ENCODE results near the gene EPHA7. TPM values are rescaled to one million over a fixed set of nuclear protein-coding genes. Genes with fewer than 3 reads are reported as not detected.

The EPHA7 gene
- total and polyA plus RNA-seq, 2 experiments from 2014 or later, result 6.9 to 19.2 TPM

DNA sequence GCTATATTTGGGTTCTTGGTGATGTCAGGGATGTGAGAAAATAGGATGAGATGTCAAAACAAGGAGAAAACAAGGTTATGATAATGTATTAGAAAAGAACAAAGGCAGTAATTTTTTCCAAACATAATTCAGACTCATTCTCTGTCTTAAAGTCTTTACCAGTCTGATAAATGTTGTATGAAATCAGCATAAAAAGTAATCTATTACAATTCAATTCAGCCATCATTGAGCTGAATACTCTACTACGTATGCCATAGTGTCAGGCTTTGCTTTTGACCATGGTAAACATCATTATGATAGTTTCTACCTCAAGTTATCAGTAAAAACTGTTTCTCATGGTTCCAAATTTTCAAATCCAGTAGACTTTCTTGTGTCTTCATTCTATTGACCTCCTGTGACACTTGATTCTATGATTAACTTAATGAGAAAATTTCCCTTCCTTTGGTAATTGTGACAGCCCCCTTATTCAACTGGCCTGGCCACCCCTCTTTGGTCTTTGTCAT, 75.0 kb downstream of the EPHA7 start:
- no peak for DNase-seq (ENCODE audit: low spot score)
- TF ChIP-seq EZH2phosphoT487 (IDR thresholded peaks at IDR 0.05; ENCODE audit: low read depth, severe bottlenecking, unreplicated experiment), result no peak
- no peak for TF ChIP-seq EZH2 (IDR thresholded peaks at IDR 0.05; ENCODE audit: borderline replicate concordance)
- TF ChIP-seq, protein P1, sequence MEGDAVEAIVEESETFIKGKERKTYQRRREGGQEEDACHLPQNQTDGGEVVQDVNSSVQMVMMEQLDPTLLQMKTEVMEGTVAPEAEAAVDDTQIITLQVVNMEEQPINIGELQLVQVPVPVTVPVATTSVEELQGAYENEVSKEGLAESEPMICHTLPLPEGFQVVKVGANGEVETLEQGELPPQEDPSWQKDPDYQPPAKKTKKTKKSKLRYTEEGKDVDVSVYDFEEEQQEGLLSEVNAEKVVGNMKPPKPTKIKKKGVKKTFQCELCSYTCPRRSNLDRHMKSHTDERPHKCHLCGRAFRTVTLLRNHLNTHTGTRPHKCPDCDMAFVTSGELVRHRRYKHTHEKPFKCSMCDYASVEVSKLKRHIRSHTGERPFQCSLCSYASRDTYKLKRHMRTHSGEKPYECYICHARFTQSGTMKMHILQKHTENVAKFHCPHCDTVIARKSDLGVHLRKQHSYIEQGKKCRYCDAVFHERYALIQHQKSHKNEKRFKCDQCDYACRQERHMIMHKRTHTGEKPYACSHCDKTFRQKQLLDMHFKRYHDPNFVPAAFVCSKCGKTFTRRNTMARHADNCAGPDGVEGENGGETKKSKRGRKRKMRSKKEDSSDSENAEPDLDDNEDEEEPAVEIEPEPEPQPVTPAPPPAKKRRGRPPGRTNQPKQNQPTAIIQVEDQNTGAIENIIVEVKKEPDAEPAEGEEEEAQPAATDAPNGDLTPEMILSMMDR (IDR thresholded peaks at IDR 0.05; ENCODE audit: poor library complexity), result no peak
- no peaks in the 10 kb centered on the region for H3K79me2 ChIP-seq
- H3K9me2 ChIP-seq (replicated peaks; ENCODE audit: insufficient read depth), result no peaks in the 10 kb centered on the region
- no peaks in the 10 kb centered on the region for H3K36me3 ChIP-seq (replicated peaks; ENCODE audit: insufficient read depth, low read depth)
- no peaks in the 10 kb centered on the region for H3K27me3 ChIP-seq
- no peaks in the 10 kb centered on the region for H3K9me3 ChIP-seq (ENCODE audit: low read depth)
- H2AFZ ChIP-seq, result no peak overlapping the region
- WGBS (ENCODE audit: low lambda C conversion rate, missing lambda C conversion rate), result 85% methylated on average over 1 of the region's 1 CpG
- no peak overlapping the region for H3K27ac ChIP-seq
- H3K4me3 ChIP-seq, result no peak overlapping the region
- H4K20me1 ChIP-seq (ENCODE audit: insufficient read depth, poor library complexity, severe bottlenecking), result no peaks in the 10 kb centered on the region
- no peaks in the 10 kb centered on the region for H3K4me1 ChIP-seq (ENCODE audit: insufficient read depth)
- H3K4me2 ChIP-seq, result no peak overlapping the region

DNA sequence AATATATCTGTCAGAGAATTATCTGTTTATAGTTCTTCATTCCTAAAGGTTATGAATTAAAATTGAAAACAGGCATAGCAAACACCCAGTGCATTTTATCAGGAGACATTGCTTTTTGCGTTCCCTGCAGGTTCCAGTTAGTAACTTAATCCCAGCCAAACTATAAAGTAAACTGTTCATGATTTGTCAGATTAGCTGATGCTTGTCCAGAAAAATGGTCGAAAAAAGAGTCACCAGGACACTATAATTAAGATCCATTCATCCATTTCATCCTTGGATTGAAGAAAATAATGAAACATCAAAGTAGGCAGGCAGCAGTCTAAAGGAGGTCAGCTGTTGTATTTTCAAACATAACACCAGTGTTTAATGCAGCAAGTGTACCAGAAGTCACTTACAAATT, 75.9 kb downstream of the EPHA7 start:
- no peak overlapping the region for H3K4me3 ChIP-seq
- H3K4me1 ChIP-seq (ENCODE audit: insufficient read depth), result no peaks in the 10 kb centered on the region
- H3K27ac ChIP-seq, result no peak overlapping the region
- H3K79me2 ChIP-seq, result no peaks in the 10 kb centered on the region
- DNase-seq (ENCODE audit: low spot score), result no peak
- H3K4me2 ChIP-seq, result no peak overlapping the region
- H3K9me3 ChIP-seq (ENCODE audit: low read depth), result no peaks in the 10 kb centered on the region
- H4K20me1 ChIP-seq (ENCODE audit: insufficient read depth, poor library complexity, severe bottlenecking), result no peaks in the 10 kb centered on the region
- no peaks in the 10 kb centered on the region for H3K9me2 ChIP-seq (replicated peaks; ENCODE audit: insufficient read depth)
- WGBS (ENCODE audit: low lambda C conversion rate, missing lambda C conversion rate), result 44% methylated on average over 2 of the region's 2 CpGs
- no peak overlapping the region for H2AFZ ChIP-seq
- TF ChIP-seq, protein P1 (IDR thresholded peaks at IDR 0.05; ENCODE audit: poor library complexity), result no peak
- TF ChIP-seq EZH2 (IDR thresholded peaks at IDR 0.05; ENCODE audit: borderline replicate concordance) (no peak), EZH2phosphoT487 (IDR thresholded peaks at IDR 0.05; ENCODE audit: low read depth, severe bottlenecking, unreplicated experiment) (no peak)
- no peaks in the 10 kb centered on the region for H3K36me3 ChIP-seq (replicated peaks; ENCODE audit: insufficient read depth, low read depth)
- H3K27me3 ChIP-seq, result no peaks in the 10 kb centered on the region

DNA sequence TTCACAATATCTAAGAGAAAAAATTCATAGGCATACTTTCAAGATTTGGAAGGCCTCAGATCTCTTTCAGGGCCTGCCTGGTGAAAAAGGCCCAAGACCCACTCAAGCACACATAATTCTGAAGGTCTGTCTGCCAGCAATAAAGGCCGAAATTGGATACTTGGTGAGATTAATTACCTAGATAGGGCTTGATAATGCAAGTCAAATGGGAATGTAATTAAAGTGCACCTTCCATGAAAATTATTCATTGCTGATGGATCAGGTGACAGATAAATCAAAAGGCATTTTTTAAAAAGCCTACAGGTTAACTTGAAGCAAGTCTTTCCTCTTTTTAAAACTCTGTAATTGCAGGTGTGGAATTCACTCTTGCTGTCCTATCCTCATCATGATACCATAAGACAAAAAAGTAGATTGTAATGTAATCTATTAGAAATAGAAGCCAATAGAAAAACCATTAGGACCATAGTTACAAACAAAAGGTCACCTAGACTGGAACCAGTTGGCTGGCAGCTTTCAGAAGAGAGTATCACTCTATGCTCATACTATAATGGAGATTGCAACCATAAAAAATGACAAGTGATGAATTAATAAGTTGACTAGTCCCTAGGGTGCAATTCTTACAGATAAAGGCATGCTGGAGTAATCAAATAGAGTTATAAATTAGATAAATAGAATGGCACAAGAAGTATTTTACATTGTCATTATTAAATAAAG, 77.3 kb downstream of the EPHA7 start:
- Histone ChIP-seq H2AFZ (no peak overlapping the region), H3K27ac (no peak overlapping the region), H3K36me3 (replicated peaks; ENCODE audit: insufficient read depth, low read depth) (no peaks in the 10 kb centered on the region), H3K4me2 (no peak overlapping the region), H3K79me2 (no peaks in the 10 kb centered on the region), H3K9me3 (ENCODE audit: low read depth) (no peaks in the 10 kb centered on the region), H3K9me2 (replicated peaks; ENCODE audit: insufficient read depth) (no peaks in the 10 kb centered on the region), H3K27me3 (no peaks in the 10 kb centered on the region), H3K4me1 (ENCODE audit: insufficient read depth) (no peaks in the 10 kb centered on the region), H4K20me1 (ENCODE audit: insufficient read depth, poor library complexity, severe bottlenecking) (no peaks in the 10 kb centered on the region), H3K4me3 (no peak overlapping the region)
- 85% methylated on average over 1 of the region's 1 CpG for WGBS (ENCODE audit: low lambda C conversion rate, missing lambda C conversion rate)
- no peak for DNase-seq (ENCODE audit: low spot score)
- TF ChIP-seq EZH2phosphoT487 (IDR thresholded peaks at IDR 0.05; ENCODE audit: low read depth, severe bottlenecking, unreplicated experiment) (no peak), EZH2 (IDR thresholded peaks at IDR 0.05; ENCODE audit: borderline replicate concordance) (no peak)
- TF ChIP-seq, protein P1 (IDR thresholded peaks at IDR 0.05; ENCODE audit: poor library complexity), result no peak

All from hepatocyte (in vitro differentiated cells).